ENCODE data around the gene GSAP. TPM values are rescaled to one million over a fixed set of nuclear protein-coding genes. Genes with fewer than 3 reads are reported as not detected.

Gene GSAP
- total RNA-seq, 1 experiment from 2014 or later, result 2.0 TPM

DNA sequence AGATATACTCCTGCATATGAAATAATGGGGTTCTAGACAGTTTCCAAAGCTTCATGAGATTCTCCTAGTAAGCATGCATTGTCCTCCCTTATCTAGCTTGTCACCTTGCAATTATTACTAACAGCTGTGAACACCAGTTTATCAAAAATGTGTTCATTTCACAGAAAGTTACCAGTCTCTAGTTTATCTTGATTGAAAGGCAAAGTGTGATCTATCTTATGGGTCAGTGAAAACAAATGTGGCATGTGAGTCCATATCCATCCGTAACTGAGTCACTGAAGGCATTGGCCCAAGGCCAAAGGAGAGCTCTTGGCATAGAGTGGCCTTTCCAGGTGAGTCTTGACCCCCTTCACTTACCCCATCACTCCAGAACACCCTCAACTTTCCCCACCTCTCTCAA lies 53.2 kb downstream of the GSAP start (continued):
- no peak for TF ChIP-seq AR (CRISPR knock-in tag; IDR thresholded peaks at IDR 0.05)
- no peak for TF ChIP-seq CREB1 (CRISPR knock-in tag; IDR thresholded peaks at IDR 0.05)
- TF ChIP-seq ZNF219 (CRISPR knock-in tag; IDR thresholded peaks at IDR 0.05; ENCODE audit: borderline replicate concordance), result no peak
- TF ChIP-seq HMGXB4 (CRISPR knock-in tag; IDR thresholded peaks at IDR 0.05), result no peak
- TF ChIP-seq MAX (CRISPR knock-in tag; IDR thresholded peaks at IDR 0.05), result no peak
- no peak for TF ChIP-seq ETV6 (CRISPR knock-in tag; IDR thresholded peaks at IDR 0.05)
- no peak for TF ChIP-seq SMAD3 (CRISPR knock-in tag; IDR thresholded peaks at IDR 0.05; ENCODE audit: borderline replicate concordance)
- TF ChIP-seq NFE2L1 (CRISPR knock-in tag; IDR thresholded peaks at IDR 0.05), result no peak

DNA sequence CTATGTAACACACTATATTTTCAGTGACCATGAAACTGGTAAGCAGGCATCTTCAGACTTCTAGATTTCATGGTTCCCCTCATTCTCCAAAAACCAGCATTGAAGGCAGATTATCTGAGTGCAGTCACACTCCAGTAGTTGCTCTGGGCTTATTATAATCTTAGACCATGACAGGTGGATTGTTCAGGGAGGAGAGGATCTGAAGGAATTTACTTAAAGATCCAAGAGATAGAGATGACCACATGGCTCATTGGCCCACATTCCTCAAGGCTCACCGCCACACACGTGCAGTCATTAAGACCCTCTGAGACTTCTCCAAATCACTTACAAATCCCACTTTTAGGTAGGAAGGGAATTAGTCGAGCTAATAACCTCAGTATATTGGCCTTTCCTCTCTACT lies 55.2 kb downstream of the GSAP start:
- Mint-ChIP-seq H3K27me3 (ENCODE audit: low read depth) (no peaks in the 10 kb centered on the region), H3K9me3 (peaks cover 1% of the 10 kb centered on the region; the same call in 1 of the 2 replicates), H3K27ac (no peak overlapping the region), H3K4me1 (no peaks in the 10 kb centered on the region), H3K4me3 (no peak overlapping the region), H3K36me3 (no peaks in the 10 kb centered on the region)
- ChIA-PET POLR2A (no interaction called here), CTCF (no interaction called here)
- no peak for ATAC-seq
- no peak for TF ChIP-seq HMGXB4 (CRISPR knock-in tag; IDR thresholded peaks at IDR 0.05)
- no peak for TF ChIP-seq CTCF (IDR thresholded peaks at IDR 0.05)
- no peak for TF ChIP-seq IRF2 (CRISPR knock-in tag; IDR thresholded peaks at IDR 0.05; ENCODE audit: borderline replicate concordance, low read depth)
- TF ChIP-seq, protein P1, sequence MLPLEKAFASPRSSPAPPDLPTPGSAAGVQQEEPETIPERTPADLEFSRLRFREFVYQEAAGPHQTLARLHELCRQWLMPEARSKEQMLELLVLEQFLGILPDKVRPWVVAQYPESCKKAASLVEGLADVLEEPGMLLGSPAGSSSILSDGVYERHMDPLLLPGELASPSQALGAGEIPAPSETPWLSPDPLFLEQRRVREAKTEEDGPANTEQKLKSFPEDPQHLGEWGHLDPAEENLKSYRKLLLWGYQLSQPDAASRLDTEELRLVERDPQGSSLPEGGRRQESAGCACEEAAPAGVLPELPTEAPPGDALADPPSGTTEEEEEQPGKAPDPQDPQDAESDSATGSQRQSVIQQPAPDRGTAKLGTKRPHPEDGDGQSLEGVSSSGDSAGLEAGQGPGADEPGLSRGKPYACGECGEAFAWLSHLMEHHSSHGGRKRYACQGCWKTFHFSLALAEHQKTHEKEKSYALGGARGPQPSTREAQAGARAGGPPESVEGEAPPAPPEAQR (CRISPR knock-in tag; IDR thresholded peaks at IDR 0.05), result no peak
- TF ChIP-seq SOX15 (CRISPR knock-in tag; IDR thresholded peaks at IDR 0.05), result no peak
- no peak for TF ChIP-seq ESRRA (CRISPR knock-in tag; IDR thresholded peaks at IDR 0.05; ENCODE audit: borderline replicate concordance)
- TF ChIP-seq MXD4 (CRISPR knock-in tag; IDR thresholded peaks at IDR 0.05; ENCODE audit: borderline replicate concordance), result no peak
- no peak for TF ChIP-seq ELF4 (CRISPR knock-in tag; IDR thresholded peaks at IDR 0.05; ENCODE audit: low read depth)
- TF ChIP-seq ZNF396 (CRISPR knock-in tag; IDR thresholded peaks at IDR 0.05; ENCODE audit: borderline replicate concordance), result no peak
- TF ChIP-seq TEAD4 (CRISPR knock-in tag; IDR thresholded peaks at IDR 0.05), result no peak
- no peak for DNase-seq (ENCODE audit: low spot score)
